Measurements from ENCODE around the gene LTBR.

LTBR gene

DNA sequence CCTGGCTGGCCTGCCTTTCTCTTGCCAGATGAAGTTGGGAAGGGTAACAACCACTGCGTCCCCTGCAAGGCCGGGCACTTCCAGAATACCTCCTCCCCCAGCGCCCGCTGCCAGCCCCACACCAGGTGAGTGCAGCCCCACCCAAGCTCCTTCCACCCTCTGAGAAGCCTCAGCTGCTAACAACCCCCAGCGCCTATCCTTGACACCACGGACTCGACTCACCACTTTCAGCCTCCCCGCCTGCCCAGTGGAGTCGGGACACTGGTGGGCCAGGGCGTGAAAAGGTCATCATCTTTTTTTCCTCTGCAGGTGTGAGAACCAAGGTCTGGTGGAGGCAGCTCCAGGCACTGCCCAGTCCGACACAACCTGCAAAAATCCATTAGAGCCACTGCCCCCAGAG, 2.1 kb downstream of the LTBR start:
- no peak for DNase-seq
- Histone ChIP-seq H3K27ac (no peak overlapping the region), H3K27me3 (replicated peaks) (no peaks in the 10 kb centered on the region), H3K36me3 (replicated peaks) (peaks cover 26% of the 10 kb centered on the region), H3K4me3 (ENCODE audit: low read depth, low read length) (no peak overlapping the region)
- TF ChIP-seq, protein P1, sequence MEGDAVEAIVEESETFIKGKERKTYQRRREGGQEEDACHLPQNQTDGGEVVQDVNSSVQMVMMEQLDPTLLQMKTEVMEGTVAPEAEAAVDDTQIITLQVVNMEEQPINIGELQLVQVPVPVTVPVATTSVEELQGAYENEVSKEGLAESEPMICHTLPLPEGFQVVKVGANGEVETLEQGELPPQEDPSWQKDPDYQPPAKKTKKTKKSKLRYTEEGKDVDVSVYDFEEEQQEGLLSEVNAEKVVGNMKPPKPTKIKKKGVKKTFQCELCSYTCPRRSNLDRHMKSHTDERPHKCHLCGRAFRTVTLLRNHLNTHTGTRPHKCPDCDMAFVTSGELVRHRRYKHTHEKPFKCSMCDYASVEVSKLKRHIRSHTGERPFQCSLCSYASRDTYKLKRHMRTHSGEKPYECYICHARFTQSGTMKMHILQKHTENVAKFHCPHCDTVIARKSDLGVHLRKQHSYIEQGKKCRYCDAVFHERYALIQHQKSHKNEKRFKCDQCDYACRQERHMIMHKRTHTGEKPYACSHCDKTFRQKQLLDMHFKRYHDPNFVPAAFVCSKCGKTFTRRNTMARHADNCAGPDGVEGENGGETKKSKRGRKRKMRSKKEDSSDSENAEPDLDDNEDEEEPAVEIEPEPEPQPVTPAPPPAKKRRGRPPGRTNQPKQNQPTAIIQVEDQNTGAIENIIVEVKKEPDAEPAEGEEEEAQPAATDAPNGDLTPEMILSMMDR (IDR thresholded peaks at IDR 0.05; ENCODE audit: low read depth, low read length, missing control alignments), result no peak
- in situ Hi-C loops (cut with HindIII; ENCODE audit: low pct_ligation_motif_present, low sequenced_read_pairs), result no loop called here

DNA sequence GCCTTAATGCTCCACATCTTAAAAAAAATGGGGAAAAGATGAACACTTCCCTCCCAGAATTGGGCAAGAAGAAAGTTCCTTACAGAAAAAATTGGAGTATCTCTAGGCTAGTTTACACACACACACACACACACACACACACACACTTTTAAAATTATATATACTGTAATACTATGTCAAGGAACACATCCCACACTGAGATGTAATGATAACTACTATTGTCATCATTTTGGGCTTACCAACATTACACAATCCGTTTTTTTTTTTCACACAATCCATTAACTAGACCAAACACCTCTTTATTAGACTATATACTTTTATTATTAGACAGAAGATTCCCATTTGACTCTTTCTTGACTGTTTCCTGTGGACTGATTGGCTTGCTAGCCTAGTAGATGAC, 2.5 kb downstream of the LTBR start:
- in situ Hi-C loops (cut with HindIII; ENCODE audit: low pct_ligation_motif_present, low sequenced_read_pairs), result no loop called here
- TF ChIP-seq, protein P1 (IDR thresholded peaks at IDR 0.05; ENCODE audit: low read depth, low read length, missing control alignments), result no peak
- H3K27ac ChIP-seq, result no peak overlapping the region
- H3K36me3 ChIP-seq (replicated peaks), result peaks cover 28% of the 10 kb centered on the region
- no peak overlapping the region for H3K4me3 ChIP-seq (ENCODE audit: low read depth, low read length)
- no peaks in the 10 kb centered on the region for H3K27me3 ChIP-seq (replicated peaks)
- no peak for DNase-seq

DNA sequence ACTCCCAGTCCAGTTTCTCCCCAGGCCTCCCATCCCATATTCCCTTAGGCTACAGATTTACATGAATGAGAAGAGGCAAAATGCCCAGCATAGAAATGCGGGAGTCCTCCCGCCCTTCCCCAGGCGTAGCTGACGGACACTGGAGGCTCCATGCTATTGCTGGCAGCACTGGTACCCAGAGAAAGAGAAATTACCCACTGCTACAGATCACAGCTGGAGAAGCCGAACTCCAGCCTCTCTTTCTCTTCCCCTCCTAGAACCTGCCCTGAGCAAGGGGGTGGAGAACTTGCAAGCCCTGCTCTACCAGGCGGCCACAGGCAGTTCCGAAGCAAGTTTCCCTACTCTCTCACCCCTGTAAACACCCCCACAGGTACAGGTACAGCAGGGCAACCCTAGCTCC, 3.6 kb downstream of the LTBR start:
- Histone ChIP-seq H3K36me3 (replicated peaks) (peaks cover 34% of the 10 kb centered on the region), H3K27me3 (replicated peaks) (no peaks in the 10 kb centered on the region), H3K27ac (no peak overlapping the region), H3K4me3 (ENCODE audit: low read depth, low read length) (no peak overlapping the region)
- no peak for DNase-seq
- in situ Hi-C loops (cut with HindIII; ENCODE audit: low pct_ligation_motif_present, low sequenced_read_pairs), result no loop called here
- TF ChIP-seq, protein P1 (IDR thresholded peaks at IDR 0.05; ENCODE audit: low read depth, low read length, missing control alignments), result no peak

DNA sequence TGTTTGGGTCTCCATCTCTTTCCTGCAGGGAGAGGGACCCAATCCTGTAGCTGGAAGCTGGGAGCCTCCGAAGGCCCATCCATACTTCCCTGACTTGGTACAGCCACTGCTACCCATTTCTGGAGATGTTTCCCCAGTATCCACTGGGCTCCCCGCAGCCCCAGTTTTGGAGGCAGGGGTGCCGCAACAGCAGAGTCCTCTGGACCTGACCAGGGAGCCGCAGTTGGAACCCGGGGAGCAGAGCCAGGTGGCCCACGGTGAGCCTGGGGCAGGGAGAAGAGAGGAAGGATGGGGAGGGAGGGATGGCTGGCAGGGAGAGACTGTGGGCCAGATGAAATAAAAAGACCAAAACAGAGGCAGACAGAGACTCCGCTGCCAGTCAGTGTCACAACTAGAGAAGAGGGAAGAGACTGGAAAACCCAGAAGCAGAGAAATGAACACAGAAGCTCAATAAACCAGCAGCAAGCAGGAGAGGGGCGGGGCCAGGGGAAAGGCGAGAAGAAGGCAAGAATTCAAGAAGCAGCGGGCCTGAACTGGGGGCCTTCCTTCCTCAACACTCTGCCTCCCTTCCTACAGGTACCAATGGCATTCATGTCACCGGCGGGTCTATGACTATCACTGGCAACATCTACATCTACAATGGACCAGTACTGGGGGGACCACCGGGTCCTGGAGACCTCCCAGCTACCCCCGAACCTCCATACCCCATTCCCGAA, 6.3 kb downstream of the LTBR start:
- H3K4me3 ChIP-seq (ENCODE audit: low read depth, low read length), result no peak overlapping the region
- in situ Hi-C loops (cut with HindIII; ENCODE audit: low pct_ligation_motif_present, low sequenced_read_pairs), result no loop called here
- TF ChIP-seq, protein P1 (IDR thresholded peaks at IDR 0.05; ENCODE audit: low read depth, low read length, missing control alignments), result no peak
- no peak for DNase-seq
- no peaks in the 10 kb centered on the region for H3K27me3 ChIP-seq (replicated peaks)
- peaks cover 34% of the 10 kb centered on the region for H3K36me3 ChIP-seq (replicated peaks)
- no peak overlapping the region for H3K27ac ChIP-seq

DNA sequence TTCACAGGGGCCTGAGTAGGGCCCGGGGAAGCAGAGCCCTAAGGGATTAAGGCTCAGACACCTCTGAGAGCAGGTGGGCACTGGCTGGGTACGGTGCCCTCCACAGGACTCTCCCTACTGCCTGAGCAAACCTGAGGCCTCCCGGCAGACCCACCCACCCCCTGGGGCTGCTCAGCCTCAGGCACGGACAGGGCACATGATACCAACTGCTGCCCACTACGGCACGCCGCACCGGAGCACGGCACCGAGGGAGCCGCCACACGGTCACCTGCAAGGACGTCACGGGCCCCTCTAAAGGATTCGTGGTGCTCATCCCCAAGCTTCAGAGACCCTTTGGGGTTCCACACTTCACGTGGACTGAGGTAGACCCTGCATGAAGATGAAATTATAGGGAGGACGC, 7.1 kb downstream of the LTBR start:
- Histone ChIP-seq H3K27ac (no peak overlapping the region), H3K36me3 (replicated peaks) (peaks cover 32% of the 10 kb centered on the region), H3K4me3 (ENCODE audit: low read depth, low read length) (no peak overlapping the region), H3K27me3 (replicated peaks) (no peaks in the 10 kb centered on the region)
- TF ChIP-seq, protein P1 (IDR thresholded peaks at IDR 0.05; ENCODE audit: low read depth, low read length, missing control alignments), result no peak
- DNase-seq, result no peak
- in situ Hi-C loops (cut with HindIII; ENCODE audit: low pct_ligation_motif_present, low sequenced_read_pairs), result no loop called here

DNA sequence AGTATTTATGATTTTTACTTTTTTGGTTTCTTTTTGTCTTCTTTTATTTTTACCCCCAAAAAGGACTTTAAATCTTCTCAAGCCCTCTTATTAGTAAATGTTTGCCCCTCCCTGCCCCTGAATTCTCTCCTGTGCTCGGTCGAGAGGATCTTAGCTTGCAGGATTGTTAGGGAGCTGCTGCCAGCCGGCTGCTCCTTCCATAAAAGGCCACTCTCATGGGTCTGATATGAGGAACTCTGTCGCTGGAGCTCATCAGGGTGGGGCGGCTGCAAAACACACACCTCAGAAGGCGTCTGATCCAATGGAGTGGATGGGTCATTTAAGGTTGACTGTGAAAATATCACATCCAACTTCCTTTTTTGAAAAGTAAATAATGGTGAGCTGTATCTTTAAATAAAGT, 8.5 kb downstream of the LTBR start:
- H3K27me3 ChIP-seq (replicated peaks), result no peaks in the 10 kb centered on the region
- H3K4me3 ChIP-seq (ENCODE audit: low read depth, low read length), result no peak overlapping the region
- H3K27ac ChIP-seq, result no peak overlapping the region
- DNase-seq, result no peak
- in situ Hi-C loops (cut with HindIII; ENCODE audit: low pct_ligation_motif_present, low sequenced_read_pairs), result no loop called here
- H3K36me3 ChIP-seq (replicated peaks), result peaks cover 24% of the 10 kb centered on the region
- TF ChIP-seq, protein P1 (IDR thresholded peaks at IDR 0.05; ENCODE audit: low read depth, low read length, missing control alignments), result no peak
